PC-3 (cell line): Measurements from ENCODE around the gene UBE4B.

ENCODE experiments used
- EZH2 ChIP-seq: fragments of 300-600 bp; sonication (generic); IDR thresholded peaks from one replicate; pipeline ENCODE4 v1.6.1; 2017; ENCODE audit warnings: antibody characterized with exemption, mild to moderate bottlenecking, low read length; ENCODE audit not compliant: unreplicated experiment
- TF ChIP-seq, protein P1 (sequence below): fragments of 300-600 bp; sonication (generic); conservative IDR thresholded peaks from 2 replicates; pipeline ENCODE4 v1.5.1; 2017; ENCODE audit warnings: antibody characterized with exemption, low read depth, mild to moderate bottlenecking, low read length

DNA sequence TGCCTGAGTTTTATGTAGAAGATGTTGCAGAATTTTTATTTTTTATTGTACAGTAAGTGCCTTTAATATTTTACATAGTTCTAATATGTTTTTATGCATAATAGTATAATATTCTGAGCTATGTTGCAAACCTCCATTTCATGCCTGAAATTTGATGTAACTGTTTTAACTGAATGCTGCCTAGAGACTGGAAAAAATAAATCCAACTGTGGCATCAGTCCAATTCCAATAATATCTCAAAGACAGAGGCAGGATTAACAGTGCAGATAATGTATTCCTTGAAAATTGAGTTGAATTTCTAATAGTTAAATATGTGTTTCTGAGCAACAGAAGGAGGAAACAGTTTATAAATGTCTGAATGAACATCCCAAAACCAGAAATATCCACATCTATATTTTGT lies 116.5 kb downstream of the UBE4B start:
- TF ChIP-seq, protein P1, sequence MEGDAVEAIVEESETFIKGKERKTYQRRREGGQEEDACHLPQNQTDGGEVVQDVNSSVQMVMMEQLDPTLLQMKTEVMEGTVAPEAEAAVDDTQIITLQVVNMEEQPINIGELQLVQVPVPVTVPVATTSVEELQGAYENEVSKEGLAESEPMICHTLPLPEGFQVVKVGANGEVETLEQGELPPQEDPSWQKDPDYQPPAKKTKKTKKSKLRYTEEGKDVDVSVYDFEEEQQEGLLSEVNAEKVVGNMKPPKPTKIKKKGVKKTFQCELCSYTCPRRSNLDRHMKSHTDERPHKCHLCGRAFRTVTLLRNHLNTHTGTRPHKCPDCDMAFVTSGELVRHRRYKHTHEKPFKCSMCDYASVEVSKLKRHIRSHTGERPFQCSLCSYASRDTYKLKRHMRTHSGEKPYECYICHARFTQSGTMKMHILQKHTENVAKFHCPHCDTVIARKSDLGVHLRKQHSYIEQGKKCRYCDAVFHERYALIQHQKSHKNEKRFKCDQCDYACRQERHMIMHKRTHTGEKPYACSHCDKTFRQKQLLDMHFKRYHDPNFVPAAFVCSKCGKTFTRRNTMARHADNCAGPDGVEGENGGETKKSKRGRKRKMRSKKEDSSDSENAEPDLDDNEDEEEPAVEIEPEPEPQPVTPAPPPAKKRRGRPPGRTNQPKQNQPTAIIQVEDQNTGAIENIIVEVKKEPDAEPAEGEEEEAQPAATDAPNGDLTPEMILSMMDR = no peak
- TF ChIP-seq EZH2 = no peak
